ENCODE results near the gene THEMIS. TPM values are rescaled to one million over a fixed set of nuclear protein-coding genes. Genes with fewer than 3 reads are reported as not detected.

The THEMIS gene
- total RNA-seq: not detected in 2 replicates
- long read RNA-seq: 0 reads

GRCh38 chr6:127900935-127901334 lies at the start of gene THEMIS:
Gene THEMIS, minus strand, starts transcription at chr6:127901058. Its CDS starts 126 bp downstream, at chr6:127900932.
- Mint-ChIP-seq H3K27me3 (no peaks in the 10 kb centered on the region), H3K4me3 (ENCODE audit: low read depth) (no peak within 1 kb of the TSS), H3K4me1 (ENCODE audit: low read depth) (no peaks in the 10 kb centered on the region), H3K27ac (peak within 1 kb of the TSS; percentile 83), H3K9me3 (ENCODE audit: low read depth) (peaks cover 3% of the 10 kb centered on the region), H3K36me3 (ENCODE audit: insufficient read depth) (no peaks in the 10 kb centered on the region)
- DNase-seq (ENCODE audit: low spot score, unreplicated experiment): no peak
- TF ChIP-seq CTCF (IDR thresholded peaks at IDR 0.05; ENCODE audit: unreplicated experiment): no peak

- Mint-ChIP-seq H3K4me3 (ENCODE audit: low read depth) (no peak overlapping the region), H3K9me3 (ENCODE audit: low read depth) (no peaks in the 10 kb centered on the region), H3K4me1 (ENCODE audit: low read depth) (no peaks in the 10 kb centered on the region), H3K27me3 (no peaks in the 10 kb centered on the region), H3K27ac (no peak overlapping the region), H3K36me3 (ENCODE audit: insufficient read depth) (no peaks in the 10 kb centered on the region)
- no peak for DNase-seq (ENCODE audit: low spot score, unreplicated experiment)
- TF ChIP-seq CTCF (IDR thresholded peaks at IDR 0.05; ENCODE audit: unreplicated experiment): no peak
Measured at GRCh38 chr6:127949251-127949650, 48.4 kb upstream of the THEMIS start.

GRCh38 chr6:127946388-127946787 lies 45.5 kb upstream of the THEMIS start:
- Mint-ChIP-seq H3K36me3 (ENCODE audit: insufficient read depth) (no peaks in the 10 kb centered on the region), H3K27me3 (no peaks in the 10 kb centered on the region), H3K4me3 (ENCODE audit: low read depth) (no peak overlapping the region), H3K4me1 (ENCODE audit: low read depth) (no peaks in the 10 kb centered on the region), H3K27ac (no peak overlapping the region), H3K9me3 (ENCODE audit: low read depth) (no peaks in the 10 kb centered on the region)
- no peak for DNase-seq (ENCODE audit: low spot score, unreplicated experiment)
- TF ChIP-seq CTCF (IDR thresholded peaks at IDR 0.05; ENCODE audit: unreplicated experiment): no peak

GRCh38 chr6:127945434-127946097 lies 44.7 kb upstream of the THEMIS start:
- no peak overlapping the region for H3K27ac Mint-ChIP-seq
- DNase-seq (ENCODE audit: low spot score, unreplicated experiment): no peak
- H3K27me3 Mint-ChIP-seq: no peaks in the 10 kb centered on the region
- TF ChIP-seq CTCF (IDR thresholded peaks at IDR 0.05; ENCODE audit: unreplicated experiment): no peak
- H3K9me3 Mint-ChIP-seq (ENCODE audit: low read depth): no peaks in the 10 kb centered on the region
- H3K36me3 Mint-ChIP-seq (ENCODE audit: insufficient read depth): no peaks in the 10 kb centered on the region
- no peak overlapping the region for H3K4me3 Mint-ChIP-seq (ENCODE audit: low read depth)
- no peaks in the 10 kb centered on the region for H3K4me1 Mint-ChIP-seq (ENCODE audit: low read depth)

- DNase-seq (ENCODE audit: low spot score, unreplicated experiment): no peak
- Mint-ChIP-seq H3K4me1 (ENCODE audit: low read depth) (peaks cover 3% of the 10 kb centered on the region), H3K36me3 (ENCODE audit: insufficient read depth) (no peaks in the 10 kb centered on the region), H3K9me3 (ENCODE audit: low read depth) (no peaks in the 10 kb centered on the region), H3K4me3 (ENCODE audit: low read depth) (no peak overlapping the region), H3K27ac (no peak overlapping the region), H3K27me3 (no peaks in the 10 kb centered on the region)
- no peak for TF ChIP-seq CTCF (IDR thresholded peaks at IDR 0.05; ENCODE audit: unreplicated experiment)
Measured at GRCh38 chr6:127941228-127941627, 40.4 kb upstream of the THEMIS start.
